A549 (cell line): ENCODE measurements around the gene FAM89B. TPM values are rescaled to one million over a fixed set of nuclear protein-coding genes. Genes with fewer than 3 reads are reported as not detected.

Source experiments
- ATAC-seq, 2 experiments: fragments of 200-7000 bp in 1 of 2; fragments of >200 bp in 1 of 2; cut with Nextera tagmentation in 1 of 2; cut with Tn5 transposase in 1 of 2; 3 replicates each; pipeline versions ENCODE4 v1.8.0 to v1.9.1; 2018 to 2020; ENCODE audit warnings: mild to moderate bottlenecking in 1 of 2, moderate library complexity in 1 of 2
- CTCF ChIA-PET: fragments of 300-600 bp; sonication (Branson Sonifier 250); formaldehyde crosslinking; extraction: SDS; loops from one replicate; lab custom pipeline; 2021; ENCODE audit warnings: antibody characterized with exemption, inconsistent platforms; lab: Yijun Ruan, JAX
- POLR2A ChIA-PET: fragments of 350-600 bp; formaldehyde crosslinking; extraction: SDS; loops from one replicate; lab custom pipeline; 2021; ENCODE audit warnings: antibody characterized with exemption, inconsistent platforms; lab: Yijun Ruan, JAX
- DNase-seq, 2 experiments: peaks; one replicate each; pipeline versions ENCODE4 v3.0.0 to v3.0.0-alpha.2; 2011 to 2016; ENCODE audit warnings: low read depth in 1 of 2, low spot score in 1 of 2
- FAIRE-seq: peaks from 2 replicates; lab custom pipeline; 2011; peaks lifted over from hg19 to GRCh38; lab: Jason Lieb, UNC
- H3K27ac ChIP-seq, 2 experiments: fragments of >200 bp; sonication (Bioruptor Twin); formaldehyde crosslinking; 3 replicates each; pipeline ENCODE4 v1.5.1; 2016 to 2017
- H3K4me1 ChIP-seq: fragments of >200 bp; sonication (Bioruptor Twin); formaldehyde crosslinking; 3 replicates; pipeline ENCODE4 v1.6.1; 2016
- H3K4me2 ChIP-seq: fragments of >200 bp; sonication (Bioruptor Twin); formaldehyde crosslinking; 3 replicates; pipeline ENCODE4 v1.6.1; 2016
- H3K4me3 ChIP-seq: fragments of >200 bp; sonication (Bioruptor Twin); formaldehyde crosslinking; 3 replicates; pipeline ENCODE4 v1.5.1; 2016
- H3K9me3 ChIP-seq: fragments of >200 bp; sonication (Bioruptor Twin); formaldehyde crosslinking; 3 replicates; pipeline ENCODE4 v1.6.1; 2016
- CBX8 ChIP-seq: fragments of 200-600 bp; sonication (generic); IDR thresholded peaks from 2 replicates; pipeline ENCODE4 v1.6.1; 2016
- CHD4 ChIP-seq: fragments of 200-600 bp; sonication (generic); IDR thresholded peaks from 2 replicates; pipeline ENCODE4 v1.6.1; 2016; ENCODE audit warnings: antibody characterized with exemption, mild to moderate bottlenecking, borderline replicate concordance
- EHF ChIP-seq: fragments of 250-450 bp; sonication (Bioruptor Pico); IDR thresholded peaks from 2 replicates; pipeline ENCODE4 v1.5.0; 2020; ENCODE audit warnings: mild to moderate bottlenecking
- ESRRA ChIP-seq: fragments of 150-350 bp; IDR thresholded peaks from 2 replicates; pipeline ENCODE4 v1.6.1; 2014; ENCODE audit warnings: mild to moderate bottlenecking, low read length, borderline replicate concordance
- FOXS1 ChIP-seq: fragments of 250-450 bp; sonication (Bioruptor Pico); IDR thresholded peaks from 2 replicates; pipeline ENCODE4 v1.5.0; 2020; ENCODE audit warnings: mild to moderate bottlenecking, moderate library complexity
- HDAC2 ChIP-seq: fragments of 200-600 bp; sonication (generic); IDR thresholded peaks from 2 replicates; pipeline ENCODE4 v1.6.1; 2016
- HOXB13 ChIP-seq: fragments of 250-450 bp; sonication (Bioruptor Pico); IDR thresholded peaks from 2 replicates; pipeline ENCODE4 v1.5.0; 2020; ENCODE audit warnings: low read depth, mild to moderate bottlenecking, moderate library complexity
- KDM1A ChIP-seq: fragments of 200-600 bp; sonication (generic); IDR thresholded peaks from 2 replicates; pipeline ENCODE4 v1.6.1; 2016; ENCODE audit warnings: low read depth, mild to moderate bottlenecking
- MAFK ChIP-seq: fragments of 450-650 bp; IDR thresholded peaks from 2 replicates; pipeline ENCODE4 v1.6.1; 2014; ENCODE audit not compliant: partially characterized antibody
- MAZ ChIP-seq: fragments of 150-350 bp; IDR thresholded peaks from 2 replicates; pipeline ENCODE4 v1.6.1; 2014; ENCODE audit warnings: antibody characterized with exemption, low read depth, low read length, borderline replicate concordance
- NFE2L2 ChIP-seq: fragments of 150-350 bp; conservative IDR thresholded peaks from 2 replicates; pipeline ENCODE4 v1.6.1; 2014; ENCODE audit warnings: low read length
- POLR2A ChIP-seq: IDR thresholded peaks from 2 replicates; pipeline ENCODE4 v1.6.1; 2012; ENCODE audit warnings: mild to moderate bottlenecking, low read length
- RAD21 ChIP-seq, 2 experiments: fragments of >200 bp in 1 of 2; sonication (Bioruptor Twin) in 1 of 2; formaldehyde crosslinking in 1 of 2; IDR thresholded peaks in 1 of 2; conservative IDR thresholded peaks in 1 of 2; 2 replicates in 1 of 2; 3 replicates in 1 of 2; pipeline ENCODE4 v1.6.1; 2012 to 2018; ENCODE audit warnings: inconsistent platforms in 1 of 2
- RARB ChIP-seq: fragments of 250-450 bp; sonication (Bioruptor Pico); IDR thresholded peaks from 2 replicates; pipeline ENCODE4 v1.8.0; 2021; ENCODE audit warnings: mild to moderate bottlenecking, moderate library complexity
- RNF2 ChIP-seq: fragments of 200-600 bp; sonication (generic); IDR thresholded peaks from 2 replicates; pipeline ENCODE4 v1.6.1; 2016; ENCODE audit warnings: low read depth, mild to moderate bottlenecking, antibody characterized with exemption, moderate library complexity, borderline replicate concordance
- SMC3 ChIP-seq: fragments of >200 bp; sonication (Bioruptor Twin); formaldehyde crosslinking; IDR thresholded peaks from 3 replicates; pipeline ENCODE4 v1.6.1; 2018; ENCODE audit warnings: inconsistent platforms
- SREBF2 ChIP-seq: fragments of 450-650 bp; IDR thresholded peaks from 2 replicates; pipeline ENCODE4 v1.6.1; 2014; ENCODE audit warnings: mild to moderate bottlenecking, moderate library complexity
- TFCP2L1 ChIP-seq: fragments of 250-450 bp; sonication (Bioruptor Pico); IDR thresholded peaks from 2 replicates; pipeline ENCODE4 v1.5.0; 2021; ENCODE audit warnings: mild to moderate bottlenecking
- ZFP36 ChIP-seq: fragments of 450-650 bp; IDR thresholded peaks from 2 replicates; pipeline ENCODE4 v1.6.1; 2014; ENCODE audit warnings: borderline replicate concordance; ENCODE audit not compliant: partially characterized antibody
- ZNF302 ChIP-seq: fragments of 250-450 bp; sonication (Bioruptor Pico); IDR thresholded peaks from 2 replicates; pipeline ENCODE4 v1.9.0; 2021; ENCODE audit warnings: inconsistent platforms, mild to moderate bottlenecking, moderate library complexity
- WGBS: methylation state at CpG from one replicate; pipeline ENCODE4 v1.1.6; 2017; ENCODE audit errors: missing lambda C conversion rate; 5-methylcytosine and 5-hydroxymethylcytosine counted together
- polyA plus RNA-seq, 4 experiments: library from polyadenylated mRNA; depleted of rRNA in 3 of 4; stranded (reverse); fragments of >200 nt; fragmentation: RNase III in 1 of 4; extraction: RNeasy Plus Mini Kit Qiagen cat#74134 plus additional on column Dnase treatment in 1 of 4; gene quantifications; 2 replicates in 3 of 4; 3 replicates in 1 of 4; pipeline ENCODE4 v1.2.3, GENCODE V29; 2011 to 2017
- TF ChIP-seq, protein P1 (sequence below): fragments of >200 bp; sonication (Bioruptor Twin); formaldehyde crosslinking; IDR thresholded peaks from 3 replicates; pipeline ENCODE4 v1.5.1; 2016
- TF ChIP-seq, protein P2 (sequence below): IDR thresholded peaks from 2 replicates; pipeline ENCODE4 v1.6.1; 2012; ENCODE audit warnings: low read depth, borderline replicate concordance

Gene FAM89B
- polyA plus RNA-seq, 2 of the 4 experiments (the other 2 are of a cell fraction): 13.5 to 23.9 TPM

DNA sequence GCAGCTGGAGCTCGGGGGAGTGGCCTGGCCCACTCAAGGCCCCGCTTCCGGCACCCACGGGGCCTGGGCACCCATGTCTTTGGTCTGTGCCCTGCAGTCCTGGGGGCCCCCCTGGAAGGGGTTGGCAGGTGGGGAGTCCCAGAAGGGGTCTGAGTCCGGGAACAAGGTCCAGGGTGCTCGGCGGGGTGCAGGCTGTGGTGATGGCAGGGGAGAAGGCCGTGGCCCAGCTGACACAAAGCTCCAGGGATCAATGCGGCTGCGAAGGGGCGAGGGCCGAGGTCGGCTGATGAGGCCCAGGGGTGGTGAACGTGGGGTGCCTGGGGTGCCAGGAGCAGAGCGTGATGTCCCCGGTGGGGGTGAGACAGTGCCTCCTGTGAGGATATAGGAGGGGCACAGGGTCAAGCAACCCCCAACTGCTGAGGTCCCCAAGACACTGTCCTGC, 25.9 kb downstream of the FAM89B start:
- POLR2A ChIA-PET: no interaction called here

DNA sequence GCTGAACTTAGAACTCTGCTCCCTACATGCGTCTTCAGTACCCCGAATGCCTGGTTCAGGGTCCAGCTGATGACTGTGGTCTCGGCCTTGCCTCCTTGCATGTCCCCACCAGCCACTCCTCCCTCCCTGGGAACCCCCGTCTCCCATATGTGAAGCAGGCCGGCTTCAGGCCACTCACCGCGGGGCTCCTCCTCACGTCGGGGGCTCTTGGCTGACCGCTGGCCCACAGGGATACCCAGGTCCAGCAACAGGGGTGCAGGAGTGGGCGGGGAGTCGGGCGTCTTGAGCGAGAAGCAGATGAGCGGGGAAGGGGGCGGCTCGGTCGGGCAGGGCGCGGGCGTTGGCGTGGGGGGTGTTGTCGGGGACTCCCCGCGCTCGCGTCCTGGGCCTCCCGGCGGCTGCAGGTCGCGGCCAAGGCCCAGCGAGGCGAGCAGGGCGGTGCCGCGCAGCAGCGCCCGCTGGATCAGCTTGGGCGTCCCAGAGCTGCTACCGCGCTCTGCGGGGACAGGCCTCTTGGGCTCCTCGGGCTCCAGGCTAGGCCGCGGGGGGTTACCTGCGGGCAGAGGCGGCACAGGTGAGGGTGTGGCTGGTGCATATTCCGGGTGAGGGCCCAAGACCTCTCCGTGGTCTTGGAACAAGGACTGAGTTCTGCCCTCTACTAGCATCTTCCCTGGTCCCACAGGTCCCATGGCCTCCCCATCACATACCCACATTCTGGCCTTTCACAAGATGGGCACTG, 27.0 kb downstream of the FAM89B start:
- FAIRE-seq: no peak
- CTCF ChIA-PET: interaction anchor here (1.2 to 20.1 kb wide), 3 partner anchors 10 to 28 kb away, joined by 4 to 249 read pairs (median 9); partner anchors contain the start of genes KCNK7 and MAP3K11

More for the DNA sequence above, 25.9 kb downstream of the FAM89B start:
- H3K4me1 ChIP-seq: no peaks in the 10 kb centered on the region; the same call in 2 of the 3 replicates
- ATAC-seq (no peak), FAIRE-seq (no peak), DNase-seq (no peak)
- H3K4me2 ChIP-seq: no peak overlapping the region
- TF ChIP-seq ZFP36: no peak
- TF ChIP-seq EHF (CRISPR knock-in tag): no peak
- TF ChIP-seq KDM1A: no peak
- no peak for TF ChIP-seq CHD4
- no peak for TF ChIP-seq ESRRA
- TF ChIP-seq CBX8: no peak
- no peak for TF ChIP-seq NFE2L2
- TF ChIP-seq RNF2: no peak
- TF ChIP-seq SREBF2: no peak
- TF ChIP-seq RAD21 (conservative IDR thresholded peaks at IDR 0.05 in 1 of 2, IDR thresholded peaks at IDR 0.05 in 1 of 2): no peak
- no peak for TF ChIP-seq ZNF302 (CRISPR knock-in tag)
- TF ChIP-seq, protein P1, sequence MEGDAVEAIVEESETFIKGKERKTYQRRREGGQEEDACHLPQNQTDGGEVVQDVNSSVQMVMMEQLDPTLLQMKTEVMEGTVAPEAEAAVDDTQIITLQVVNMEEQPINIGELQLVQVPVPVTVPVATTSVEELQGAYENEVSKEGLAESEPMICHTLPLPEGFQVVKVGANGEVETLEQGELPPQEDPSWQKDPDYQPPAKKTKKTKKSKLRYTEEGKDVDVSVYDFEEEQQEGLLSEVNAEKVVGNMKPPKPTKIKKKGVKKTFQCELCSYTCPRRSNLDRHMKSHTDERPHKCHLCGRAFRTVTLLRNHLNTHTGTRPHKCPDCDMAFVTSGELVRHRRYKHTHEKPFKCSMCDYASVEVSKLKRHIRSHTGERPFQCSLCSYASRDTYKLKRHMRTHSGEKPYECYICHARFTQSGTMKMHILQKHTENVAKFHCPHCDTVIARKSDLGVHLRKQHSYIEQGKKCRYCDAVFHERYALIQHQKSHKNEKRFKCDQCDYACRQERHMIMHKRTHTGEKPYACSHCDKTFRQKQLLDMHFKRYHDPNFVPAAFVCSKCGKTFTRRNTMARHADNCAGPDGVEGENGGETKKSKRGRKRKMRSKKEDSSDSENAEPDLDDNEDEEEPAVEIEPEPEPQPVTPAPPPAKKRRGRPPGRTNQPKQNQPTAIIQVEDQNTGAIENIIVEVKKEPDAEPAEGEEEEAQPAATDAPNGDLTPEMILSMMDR: no peak
- no peak overlapping the region for H3K4me3 ChIP-seq
- H3K27ac ChIP-seq: no peak overlapping the region
- H3K9me3 ChIP-seq: no peaks in the 10 kb centered on the region
- 93% methylated on average over 13 of the region's 16 CpGs for WGBS
- CTCF ChIA-PET: interaction anchor here (0.8 to 20.1 kb wide), 3 partner anchors 9 to 196 kb away, joined by 3 to 249 read pairs (median 3); partner anchors contain the start of gene KCNK7

More for the DNA sequence above, 27.0 kb downstream of the FAM89B start:
- WGBS: 95% methylated on average over 43 of the region's 49 CpGs
- Histone ChIP-seq H3K27ac (no peak overlapping the region), H3K4me3 (no peak overlapping the region), H3K4me1 (no peaks in the 10 kb centered on the region; the same call in 2 of the 3 replicates)
- ATAC-seq (no peak), DNase-seq (no peak)
- no peak for TF ChIP-seq RARB (CRISPR knock-in tag)
- no peak for TF ChIP-seq SMC3
- no peak for TF ChIP-seq TFCP2L1 (CRISPR knock-in tag)
- TF ChIP-seq MAZ: no peak
- TF ChIP-seq HDAC2: no peak
- no peak for TF ChIP-seq HOXB13 (CRISPR knock-in tag)
- TF ChIP-seq, protein P1: no peak
- no peak for TF ChIP-seq POLR2A
- TF ChIP-seq, protein P2, sequence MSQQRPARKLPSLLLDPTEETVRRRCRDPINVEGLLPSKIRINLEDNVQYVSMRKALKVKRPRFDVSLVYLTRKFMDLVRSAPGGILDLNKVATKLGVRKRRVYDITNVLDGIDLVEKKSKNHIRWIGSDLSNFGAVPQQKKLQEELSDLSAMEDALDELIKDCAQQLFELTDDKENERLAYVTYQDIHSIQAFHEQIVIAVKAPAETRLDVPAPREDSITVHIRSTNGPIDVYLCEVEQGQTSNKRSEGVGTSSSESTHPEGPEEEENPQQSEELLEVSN: no peak
- TF ChIP-seq FOXS1 (CRISPR knock-in tag): no peak
- no peak for TF ChIP-seq MAFK
- no peak for TF ChIP-seq EHF (CRISPR knock-in tag)
- TF ChIP-seq, all 56 proteins: peak for 0
- Histone ChIP-seq H3K9me3 (no peaks in the 10 kb centered on the region), H3K4me2 (no peak overlapping the region)
- POLR2A ChIA-PET: interaction anchor here (0.5 kb wide), 1 partner anchor 509 kb away, joined by 6 read pairs; no protein-coding TSS in a partner anchor
